K562 (cell line): ENCODE data around the gene WDR47. TPM values are rescaled to one million over a fixed set of nuclear protein-coding genes. Genes with fewer than 3 reads are reported as not detected.

Source experiments
- AFF1 ChIP-seq, 2 experiments: fragments of 450-650 bp; IDR thresholded peaks; 2 replicates each; pipeline ENCODE4 v1.6.1; 2018; ENCODE audit warnings: mild to moderate bottlenecking in 2 of 2, low read depth in 1 of 2; ENCODE audit not compliant: partially characterized antibody in 2 of 2
- ARID3A ChIP-seq: IDR thresholded peaks from 2 replicates; pipeline ENCODE4 v1.6.1; 2012; ENCODE audit warnings: low read depth, low read length, improper control_type of control experiment, borderline replicate concordance
- CBX2 ChIP-seq: fragments of 200-600 bp; sonication (generic); IDR thresholded peaks from one replicate; pipeline ENCODE4 v1.6.1; 2012; ENCODE audit warnings: mild to moderate bottlenecking, low read length, inconsistent platforms; ENCODE audit not compliant: insufficient read depth, poor library complexity, severe bottlenecking
- DMBX1 ChIP-seq: fragments of 250-450 bp; sonication (Bioruptor Pico); IDR thresholded peaks from 2 replicates; pipeline ENCODE4 v1.8.0; 2022; ENCODE audit warnings: inconsistent platforms, mild to moderate bottlenecking, moderate library complexity, borderline replicate concordance
- FOXK2 ChIP-seq, 2 experiments: fragments of 450-650 bp; IDR thresholded peaks in 1 of 2; conservative IDR thresholded peaks in 1 of 2; 2 replicates each; pipeline ENCODE4 v1.6.1; 2016; ENCODE audit warnings: low read depth in 2 of 2, mild to moderate bottlenecking in 1 of 2
- GATAD2B ChIP-seq: fragments of 450-650 bp; IDR thresholded peaks from 2 replicates; pipeline ENCODE4 v1.6.1; 2017; ENCODE audit warnings: mild to moderate bottlenecking, borderline replicate concordance
- HCFC1 ChIP-seq: IDR thresholded peaks from 2 replicates; pipeline ENCODE4 v1.6.1; 2012; ENCODE audit warnings: low read depth, low read length, improper control_type of control experiment
- HDGF ChIP-seq: fragments of 450-650 bp; IDR thresholded peaks from 2 replicates; pipeline ENCODE4 v1.6.1; 2016
- HNRNPUL1 ChIP-seq: fragments of 200-400 bp; formaldehyde crosslinking; IDR thresholded peaks from 2 replicates; pipeline ENCODE4 v1.6.1; 2017; ENCODE audit warnings: low read length
- IFI16 ChIP-seq: fragments of 250-450 bp; sonication (Bioruptor Pico); IDR thresholded peaks from 2 replicates; pipeline ENCODE4 v2.1.2; 2022; ENCODE audit warnings: mild to moderate bottlenecking, inconsistent platforms
- PHF20 ChIP-seq: fragments of 450-650 bp; IDR thresholded peaks from 2 replicates; pipeline ENCODE4 v1.6.1; 2018; ENCODE audit not compliant: partially characterized antibody
- POLR3A ChIP-seq: IDR thresholded peaks from 2 replicates; pipeline ENCODE4 v1.6.1; 2011; ENCODE audit warnings: borderline replicate concordance, mild to moderate bottlenecking, moderate library complexity; ENCODE audit not compliant: insufficient read length, insufficient read depth; ENCODE audit errors: extremely low read depth
- PURB ChIP-seq: sonication (generic); formaldehyde crosslinking; IDR thresholded peaks from 2 replicates; pipeline ENCODE4 v1.9.0; 2021; ENCODE audit warnings: low read depth, mild to moderate bottlenecking, missing genetic modification reagents
- SAFB2 ChIP-seq: fragments of 200-400 bp; formaldehyde crosslinking; IDR thresholded peaks from 2 replicates; pipeline ENCODE4 v1.6.1; 2018; ENCODE audit warnings: borderline replicate concordance, low read length, low read depth, moderate library complexity; ENCODE audit not compliant: severe bottlenecking
- TAF9B ChIP-seq: fragments of 450-650 bp; IDR thresholded peaks from 2 replicates; pipeline ENCODE4 v1.6.1; 2018; ENCODE audit warnings: mild to moderate bottlenecking; ENCODE audit not compliant: partially characterized antibody
- USF2 ChIP-seq: sonication (generic); formaldehyde crosslinking; IDR thresholded peaks from 2 replicates; pipeline ENCODE4 v1.5.0; 2020; ENCODE audit warnings: missing genetic modification reagents
- ZBED1 ChIP-seq: IDR thresholded peaks from 2 replicates; pipeline ENCODE4 v1.6.1; 2014
- ZNF395 ChIP-seq: fragments of 200-800 bp; sonication (Bioruptor generic); IDR thresholded peaks from 2 replicates; pipeline ENCODE4 v1.6.1; 2017; ENCODE audit warnings: missing genetic modification characterization, missing compliant biosample characterization
- polyA plus RNA-seq, 8 experiments: library from polyadenylated mRNA; depleted of rRNA in 4 of 8; stranded (reverse) in 5 of 8; unstranded in 3 of 8; fragments of >200 nt; fragmentation: Nextera tagmentation in 2 of 8; fragmentation: Illumina TruSeq in 1 of 8; extraction: Ambion mirVana in 2 of 8; extraction: Trizol in 1 of 8; gene quantifications; 2 replicates each; pipeline versions ENCODE4 v1.2.1 to v1.2.3, GENCODE V29; 2011 to 2014; ENCODE audit warnings: inconsistent platforms in 1 of 8, missing spikeins in 1 of 8
- total RNA-seq, 7 experiments: library from RNA; depleted of rRNA in 6 of 7; stranded (reverse); fragments of >200 nt in 6 of 7; fragmentation: Illumina TruSeq in 2 of 7; extraction: Trizol in 2 of 7; gene quantifications; 2 replicates each; pipeline versions ENCODE4 v1.2.1 to v1.2.3, GENCODE V29; 2011 to 2021; ENCODE audit warnings: low replicate concordance in 1 of 7

WDR47 gene
- total and polyA plus RNA-seq, 9 of the 15 experiments (the other 6 are each of a cell fraction or from before 2014, with no cell fraction given), result 1.3 to 10.1 (median 4.9) TPM

- TF ChIP-seq AFF1 (IDR thresholded peaks at IDR 0.05; ENCODE audit: low read depth in 1 of 2, partially characterized antibody in 2 of 2) (no peak), CBX2 (no peak), DMBX1 (CRISPR knock-in tag) (no peak), ZBED1 (no peak), GATAD2B (0 out of 2 replicates have a peak, but pooled peaks have one; percentile 40), USF2 (CRISPR knock-in tag) (no peak), PURB (CRISPR knock-in tag) (no peak), ARID3A (no peak), TAF9B (peak; percentile 59), ZNF395 (peak; percentile 62; the same call in 1 of the 2 replicates), POLR3A (no peak), IFI16 (no peak), PHF20 (peak; percentile 84), FOXK2 (conservative IDR thresholded peaks at IDR 0.05 in 1 of 2, IDR thresholded peaks at IDR 0.05 in 1 of 2; ENCODE audit: low read depth in 2 of 2) (peak; percentile 29 to 59; a peak in 2 of 4 replicates), SAFB2 (no peak), HCFC1 (no peak; the same call in 1 of the 2 replicates), HDGF (no peak), HNRNPUL1 (no peak)
Measured at GRCh38 chr1:108963052-108963686, 78.7 kb downstream of the WDR47 start, which contains the start of gene CLCC1 (continued).
